A673 (cell line): ENCODE results near the gene TRAF3IP1.

ENCODE experiments used
- EZH2 ChIP-seq: fragments of 200-600 bp; sonication (generic); IDR thresholded peaks from 2 replicates; pipeline ENCODE4 v1.6.1; 2017; ENCODE audit warnings: borderline replicate concordance, low read depth, mild to moderate bottlenecking, mixed read lengths, antibody characterized with exemption, low read length; ENCODE audit not compliant: poor library complexity, severe bottlenecking
- TF ChIP-seq, protein P1 (sequence below): fragments of 300-800, 200-600 bp; sonication (generic); conservative IDR thresholded peaks from 2 replicates; pipeline ENCODE4 v1.5.1; 2017; ENCODE audit warnings: low read depth, mild to moderate bottlenecking, antibody characterized with exemption, low read length, moderate library complexity, mixed read lengths

DNA sequence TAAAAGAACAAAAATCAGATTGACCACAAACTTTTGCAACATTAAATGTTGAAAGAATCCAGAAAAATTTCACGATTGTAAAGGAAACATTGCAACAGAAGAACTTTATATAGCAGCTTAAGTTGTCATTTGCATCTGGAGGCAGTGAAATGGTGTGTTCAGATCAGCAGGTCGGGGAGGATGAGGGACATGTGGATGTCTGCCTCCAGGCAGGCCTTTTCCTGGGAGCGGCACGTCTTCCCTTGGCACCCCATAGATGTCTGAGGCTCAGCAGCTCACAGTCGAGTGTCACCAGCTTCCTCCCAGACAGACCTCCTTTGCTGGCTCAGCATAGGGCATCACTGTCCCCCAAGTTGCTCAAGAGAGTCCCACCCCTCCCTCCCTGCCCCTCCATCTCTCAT, 62.1 kb downstream of the TRAF3IP1 start:
- TF ChIP-seq, protein P1, sequence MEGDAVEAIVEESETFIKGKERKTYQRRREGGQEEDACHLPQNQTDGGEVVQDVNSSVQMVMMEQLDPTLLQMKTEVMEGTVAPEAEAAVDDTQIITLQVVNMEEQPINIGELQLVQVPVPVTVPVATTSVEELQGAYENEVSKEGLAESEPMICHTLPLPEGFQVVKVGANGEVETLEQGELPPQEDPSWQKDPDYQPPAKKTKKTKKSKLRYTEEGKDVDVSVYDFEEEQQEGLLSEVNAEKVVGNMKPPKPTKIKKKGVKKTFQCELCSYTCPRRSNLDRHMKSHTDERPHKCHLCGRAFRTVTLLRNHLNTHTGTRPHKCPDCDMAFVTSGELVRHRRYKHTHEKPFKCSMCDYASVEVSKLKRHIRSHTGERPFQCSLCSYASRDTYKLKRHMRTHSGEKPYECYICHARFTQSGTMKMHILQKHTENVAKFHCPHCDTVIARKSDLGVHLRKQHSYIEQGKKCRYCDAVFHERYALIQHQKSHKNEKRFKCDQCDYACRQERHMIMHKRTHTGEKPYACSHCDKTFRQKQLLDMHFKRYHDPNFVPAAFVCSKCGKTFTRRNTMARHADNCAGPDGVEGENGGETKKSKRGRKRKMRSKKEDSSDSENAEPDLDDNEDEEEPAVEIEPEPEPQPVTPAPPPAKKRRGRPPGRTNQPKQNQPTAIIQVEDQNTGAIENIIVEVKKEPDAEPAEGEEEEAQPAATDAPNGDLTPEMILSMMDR = no peak
- no peak for TF ChIP-seq EZH2
